ENCODE results near the gene THAP6. TPM values are rescaled to one million over a fixed set of nuclear protein-coding genes. Genes with fewer than 3 reads are reported as not detected.

Gene THAP6
- total RNA-seq, 1 donor from 2014 or later, result 9.7 TPM

DNA sequence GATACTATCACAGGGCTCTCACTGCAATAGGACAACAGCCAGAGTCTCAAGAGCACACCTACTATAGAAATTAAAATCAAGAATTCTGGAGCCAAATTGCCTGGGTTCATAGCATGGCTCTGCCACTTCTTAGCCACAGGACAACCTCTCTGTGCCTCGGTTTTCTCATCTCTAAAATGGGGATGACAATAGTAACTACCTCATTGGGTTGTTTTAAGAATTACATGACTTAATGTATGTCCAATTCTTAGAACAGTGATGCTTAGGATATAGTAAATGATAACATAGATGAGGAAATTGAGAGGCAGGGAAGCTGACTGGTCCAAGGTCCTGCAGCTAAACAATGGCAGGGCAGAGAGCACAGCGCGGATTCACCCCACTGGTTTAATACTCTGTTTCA is 30.6 kb downstream of the THAP6 start:
- peaks cover 1% of the 10 kb centered on the region for H3K36me3 ChIP-seq (ENCODE audit: control insufficient read depth, insufficient read depth, low read length)
- H3K4me3 ChIP-seq (ENCODE audit: low read depth, low read length), result no peak overlapping the region
- no peak for FAIRE-seq
- no peak for DNase-seq (ENCODE audit: low read depth)
- H3K27me3 ChIP-seq (ENCODE audit: control insufficient read depth, insufficient read depth, low read length), result no peaks in the 10 kb centered on the region
- TF ChIP-seq CTCF (IDR thresholded peaks at IDR 0.05; ENCODE audit: insufficient read depth, low read length, severe bottlenecking), result no peak

GRCh38 chr4:75545526-75545925 is 31.3 kb downstream of the THAP6 start:
- TF ChIP-seq CTCF (IDR thresholded peaks at IDR 0.05; ENCODE audit: insufficient read depth, low read length, severe bottlenecking), result no peak
- FAIRE-seq (no peak), DNase-seq (ENCODE audit: low read depth) (no peak)
- peaks cover 1% of the 10 kb centered on the region for H3K36me3 ChIP-seq (ENCODE audit: control insufficient read depth, insufficient read depth, low read length)
- no peak overlapping the region for H3K4me3 ChIP-seq (ENCODE audit: low read depth, low read length)
- no peaks in the 10 kb centered on the region for H3K27me3 ChIP-seq (ENCODE audit: control insufficient read depth, insufficient read depth, low read length)

DNA sequence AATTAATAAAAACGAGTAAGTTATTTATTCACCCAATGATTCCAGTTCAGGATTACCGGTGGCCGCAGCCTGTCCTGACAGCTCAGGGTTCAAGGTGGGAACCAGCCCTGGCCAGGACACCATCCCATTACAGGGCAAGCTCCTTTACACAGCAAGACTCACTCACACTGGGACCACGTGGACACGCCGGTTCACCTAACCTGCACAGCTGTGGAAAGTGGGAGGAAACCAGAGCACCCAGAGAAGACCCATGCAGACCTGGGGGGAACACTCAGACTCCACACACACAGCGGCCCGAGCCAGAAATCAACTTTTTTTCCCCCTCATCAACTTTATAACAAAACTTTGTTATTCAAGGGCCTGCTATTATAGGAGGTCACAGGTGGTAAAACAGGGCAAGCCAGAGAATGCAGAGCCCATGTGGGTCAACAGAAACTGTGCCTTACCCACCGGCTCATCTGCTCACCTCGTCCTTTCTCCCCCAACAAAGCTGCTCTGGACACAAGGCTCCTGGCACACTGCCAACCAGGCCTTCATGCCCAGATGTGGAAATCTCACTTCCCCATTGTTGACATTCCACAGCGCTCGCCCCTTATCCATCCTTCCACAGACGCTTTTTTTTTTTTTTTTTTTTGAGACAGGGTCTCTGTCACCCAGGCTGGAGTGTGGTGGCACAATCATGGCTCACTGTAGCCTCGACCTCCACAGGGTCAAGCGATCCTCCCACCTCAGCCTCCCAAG is 33.5 kb downstream of the THAP6 start:
- FAIRE-seq, result no peak
- H3K27me3 ChIP-seq (ENCODE audit: control insufficient read depth, insufficient read depth, low read length), result no peaks in the 10 kb centered on the region
- no peak for TF ChIP-seq CTCF (IDR thresholded peaks at IDR 0.05; ENCODE audit: insufficient read depth, low read length, severe bottlenecking)
- no peak overlapping the region for H3K4me3 ChIP-seq (ENCODE audit: low read depth, low read length)
- peaks cover 1% of the 10 kb centered on the region for H3K36me3 ChIP-seq (ENCODE audit: control insufficient read depth, insufficient read depth, low read length)
- DNase-seq (ENCODE audit: low read depth), result no peak

DNA sequence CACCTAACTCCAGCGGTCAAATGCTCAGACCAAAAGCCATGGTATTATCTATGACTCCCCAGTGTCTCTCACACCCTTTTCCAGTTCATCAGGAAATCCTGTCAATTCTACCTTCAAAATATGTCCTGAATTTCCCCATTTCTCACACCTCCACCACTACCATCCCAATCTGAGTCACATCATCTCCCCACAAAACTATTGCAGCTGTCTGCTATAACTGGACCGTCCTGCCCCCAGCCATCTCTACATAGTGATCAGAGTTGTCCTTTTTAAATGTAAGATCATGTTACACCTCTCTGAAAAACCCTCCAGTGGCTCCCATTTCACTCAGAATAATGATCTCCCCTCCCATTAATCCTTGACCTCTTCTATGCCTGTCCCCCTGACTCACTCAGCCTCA is 34.7 kb downstream of the THAP6 start:
- no peaks in the 10 kb centered on the region for H3K27me3 ChIP-seq (ENCODE audit: control insufficient read depth, insufficient read depth, low read length)
- no peak for DNase-seq (ENCODE audit: low read depth)
- FAIRE-seq, result no peak

GRCh38 chr4:75552452-75552851 is 38.2 kb downstream of the THAP6 start:
- Histone ChIP-seq H3K36me3 (ENCODE audit: control insufficient read depth, insufficient read depth, low read length) (no peaks in the 10 kb centered on the region), H3K4me3 (ENCODE audit: low read depth, low read length) (no peak overlapping the region), H3K27me3 (ENCODE audit: control insufficient read depth, insufficient read depth, low read length) (no peaks in the 10 kb centered on the region)
- TF ChIP-seq CTCF (IDR thresholded peaks at IDR 0.05; ENCODE audit: insufficient read depth, low read length, severe bottlenecking), result no peak
- FAIRE-seq (no peak), DNase-seq (ENCODE audit: low read depth) (no peak)

More for the DNA sequence above, 34.7 kb downstream of the THAP6 start:
- no peak overlapping the region for H3K4me3 ChIP-seq (ENCODE audit: low read depth, low read length)
- H3K36me3 ChIP-seq (ENCODE audit: control insufficient read depth, insufficient read depth, low read length), result peaks cover 1% of the 10 kb centered on the region
- no peak for TF ChIP-seq CTCF (IDR thresholded peaks at IDR 0.05; ENCODE audit: insufficient read depth, low read length, severe bottlenecking)

Measured in bronchial epithelial cell (primary cell).